ENCODE measurements around the gene APLNR. TPM values are rescaled to one million over a fixed set of nuclear protein-coding genes. Genes with fewer than 3 reads are reported as not detected.

Gene APLNR
- polyA plus RNA-seq, 1 donor (not counting 4 experiments of a cell fraction or from before 2014, with no cell fraction given) = not detected

DNA sequence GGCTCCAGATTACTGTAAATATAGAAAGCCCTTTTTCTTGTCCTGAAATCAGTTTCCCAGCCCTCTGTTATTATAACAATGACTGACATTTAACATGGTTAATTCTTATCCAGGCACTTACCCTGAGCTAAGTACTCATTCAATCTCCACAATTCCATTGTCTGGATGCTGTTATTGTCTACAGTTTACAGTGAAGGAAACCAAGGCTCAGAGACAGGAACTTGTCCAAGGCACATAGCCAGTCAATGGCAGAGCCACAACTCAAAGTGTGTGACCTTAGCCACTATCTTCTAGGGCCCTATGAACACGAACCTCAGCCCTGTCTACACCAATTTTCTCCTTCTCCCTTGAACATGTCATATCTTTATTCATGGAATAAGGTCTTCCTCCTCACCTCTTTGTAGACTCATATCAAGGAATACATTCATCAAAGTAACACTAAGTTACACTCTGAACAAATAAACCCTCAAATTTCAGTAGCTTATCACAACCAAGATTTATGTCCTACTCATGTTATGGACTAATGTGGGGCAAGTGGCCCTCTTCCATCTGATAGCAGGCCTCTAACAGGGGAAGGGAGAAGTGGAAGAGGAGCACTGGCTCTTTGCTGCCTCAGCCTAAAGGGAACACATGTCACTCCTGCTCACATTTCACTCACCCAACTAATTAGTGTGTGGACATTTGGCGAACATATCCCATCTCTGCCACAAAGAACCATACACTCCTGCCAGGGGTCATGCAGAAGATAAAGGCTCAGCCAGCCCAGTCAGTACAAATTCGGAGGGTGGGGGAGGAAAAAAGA lies 39.3 kb upstream of the APLNR start:
- dilution Hi-C loops (cut with MboI; ENCODE audit: extremely low pct_ligation_motif_present, low sequenced_read_pairs) = loop anchor here (25.0 kb wide), 1 partner anchor 439 kb away; no protein-coding TSS in a partner anchor
- DNase-seq (ENCODE audit: low read depth, low spot score) = no peak
- no peak overlapping the region for H3K27ac ChIP-seq (ENCODE audit: control insufficient read depth, insufficient read depth, low read length)

GRCh38 chr11:57275582-57275981 lies 38.5 kb upstream of the APLNR start:
- H4K20me1 ChIP-seq (ENCODE audit: control insufficient read depth, extremely low read depth, insufficient read depth, low read length) = no peaks in the 10 kb centered on the region
- no peak overlapping the region for H3K27ac ChIP-seq (ENCODE audit: control insufficient read depth, insufficient read depth, low read length)
- H3K9me3 ChIP-seq (ENCODE audit: control insufficient read depth, low read depth, low read length) = no peaks in the 10 kb centered on the region
- H3K4me2 ChIP-seq (ENCODE audit: control insufficient read depth, extremely low read depth, insufficient read depth, low read depth, low read length) = no peak overlapping the region
- H3K79me2 ChIP-seq (ENCODE audit: control insufficient read depth, insufficient read depth, low read length) = no peaks in the 10 kb centered on the region
- H2AFZ ChIP-seq (ENCODE audit: control insufficient read depth, low read length) = no peak overlapping the region
- H3K27me3 ChIP-seq (ENCODE audit: control insufficient read depth, extremely low read depth, insufficient read depth, low read length) = no peaks in the 10 kb centered on the region
- H3K9me1 ChIP-seq (ENCODE audit: control insufficient read depth, extremely low read depth, insufficient read depth, low read length) = no peaks in the 10 kb centered on the region
- FAIRE-seq (no peak), DNase-seq (ENCODE audit: low read depth, low spot score) (no peak)
- no peak overlapping the region for H3K4me3 ChIP-seq (ENCODE audit: control insufficient read depth in 2 of 3, extremely low read depth in 1 of 3, insufficient read depth in 2 of 3, low read depth in 1 of 3, low read length in 3 of 3)
- TF ChIP-seq, protein P1, sequence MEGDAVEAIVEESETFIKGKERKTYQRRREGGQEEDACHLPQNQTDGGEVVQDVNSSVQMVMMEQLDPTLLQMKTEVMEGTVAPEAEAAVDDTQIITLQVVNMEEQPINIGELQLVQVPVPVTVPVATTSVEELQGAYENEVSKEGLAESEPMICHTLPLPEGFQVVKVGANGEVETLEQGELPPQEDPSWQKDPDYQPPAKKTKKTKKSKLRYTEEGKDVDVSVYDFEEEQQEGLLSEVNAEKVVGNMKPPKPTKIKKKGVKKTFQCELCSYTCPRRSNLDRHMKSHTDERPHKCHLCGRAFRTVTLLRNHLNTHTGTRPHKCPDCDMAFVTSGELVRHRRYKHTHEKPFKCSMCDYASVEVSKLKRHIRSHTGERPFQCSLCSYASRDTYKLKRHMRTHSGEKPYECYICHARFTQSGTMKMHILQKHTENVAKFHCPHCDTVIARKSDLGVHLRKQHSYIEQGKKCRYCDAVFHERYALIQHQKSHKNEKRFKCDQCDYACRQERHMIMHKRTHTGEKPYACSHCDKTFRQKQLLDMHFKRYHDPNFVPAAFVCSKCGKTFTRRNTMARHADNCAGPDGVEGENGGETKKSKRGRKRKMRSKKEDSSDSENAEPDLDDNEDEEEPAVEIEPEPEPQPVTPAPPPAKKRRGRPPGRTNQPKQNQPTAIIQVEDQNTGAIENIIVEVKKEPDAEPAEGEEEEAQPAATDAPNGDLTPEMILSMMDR (optimal IDR thresholded peaks at IDR 0.05 in 1 of 3, IDR thresholded peaks at IDR 0.05 in 1 of 3, conservative IDR thresholded peaks at IDR 0.05 in 1 of 3; ENCODE audit: extremely low read depth in 1 of 3, insufficient read depth in 2 of 3, low read length in 3 of 3) = no peak
- TF ChIP-seq EZH2 (IDR thresholded peaks at IDR 0.05; ENCODE audit: low read length) = no peak
- no peaks in the 10 kb centered on the region for H3K36me3 ChIP-seq (ENCODE audit: control insufficient read depth in 2 of 2, extremely low read depth in 1 of 2, insufficient read depth in 2 of 2, low read length in 2 of 2)
- H3K4me1 ChIP-seq (ENCODE audit: control insufficient read depth, extremely low read depth, insufficient read depth, low read length) = peaks cover 40% of the 10 kb centered on the region
- dilution Hi-C loops (cut with MboI; ENCODE audit: extremely low pct_ligation_motif_present, low sequenced_read_pairs) = loop anchor here (25.0 kb wide), 1 partner anchor 438 kb away; no protein-coding TSS in a partner anchor
- H3K9ac ChIP-seq (ENCODE audit: control insufficient read depth, extremely low read depth, insufficient read depth, low read length) = no peak overlapping the region

More for the DNA sequence above, 39.3 kb upstream of the APLNR start:
- H3K4me3 ChIP-seq (ENCODE audit: control insufficient read depth in 2 of 3, extremely low read depth in 1 of 3, insufficient read depth in 2 of 3, low read depth in 1 of 3, low read length in 3 of 3) = no peak overlapping the region
- FAIRE-seq = no peak
- H3K4me2 ChIP-seq (ENCODE audit: control insufficient read depth, extremely low read depth, insufficient read depth, low read depth, low read length) = no peak overlapping the region
- no peaks in the 10 kb centered on the region for H3K36me3 ChIP-seq (ENCODE audit: control insufficient read depth in 2 of 2, extremely low read depth in 1 of 2, insufficient read depth in 2 of 2, low read length in 2 of 2)
- no peak overlapping the region for H2AFZ ChIP-seq (ENCODE audit: control insufficient read depth, low read length)
- H3K9me3 ChIP-seq (ENCODE audit: control insufficient read depth, low read depth, low read length) = no peaks in the 10 kb centered on the region
- H3K9me1 ChIP-seq (ENCODE audit: control insufficient read depth, extremely low read depth, insufficient read depth, low read length) = no peaks in the 10 kb centered on the region
- TF ChIP-seq EZH2 (IDR thresholded peaks at IDR 0.05; ENCODE audit: low read length) = no peak
- TF ChIP-seq, protein P1 (optimal IDR thresholded peaks at IDR 0.05 in 1 of 3, IDR thresholded peaks at IDR 0.05 in 1 of 3, conservative IDR thresholded peaks at IDR 0.05 in 1 of 3; ENCODE audit: extremely low read depth in 1 of 3, insufficient read depth in 2 of 3, low read length in 3 of 3) = no peak
- H3K79me2 ChIP-seq (ENCODE audit: control insufficient read depth, insufficient read depth, low read length) = no peaks in the 10 kb centered on the region
- no peaks in the 10 kb centered on the region for H3K27me3 ChIP-seq (ENCODE audit: control insufficient read depth, extremely low read depth, insufficient read depth, low read length)
- H4K20me1 ChIP-seq (ENCODE audit: control insufficient read depth, extremely low read depth, insufficient read depth, low read length) = no peaks in the 10 kb centered on the region
- peaks cover 40% of the 10 kb centered on the region for H3K4me1 ChIP-seq (ENCODE audit: control insufficient read depth, extremely low read depth, insufficient read depth, low read length)
- no peak overlapping the region for H3K9ac ChIP-seq (ENCODE audit: control insufficient read depth, extremely low read depth, insufficient read depth, low read length)
